ENCODE measurements around the gene MYO5B.
A peak's percentile ranks its signal among the peaks of the same experiment; 100 is the strongest.

Gene MYO5B

DNA sequence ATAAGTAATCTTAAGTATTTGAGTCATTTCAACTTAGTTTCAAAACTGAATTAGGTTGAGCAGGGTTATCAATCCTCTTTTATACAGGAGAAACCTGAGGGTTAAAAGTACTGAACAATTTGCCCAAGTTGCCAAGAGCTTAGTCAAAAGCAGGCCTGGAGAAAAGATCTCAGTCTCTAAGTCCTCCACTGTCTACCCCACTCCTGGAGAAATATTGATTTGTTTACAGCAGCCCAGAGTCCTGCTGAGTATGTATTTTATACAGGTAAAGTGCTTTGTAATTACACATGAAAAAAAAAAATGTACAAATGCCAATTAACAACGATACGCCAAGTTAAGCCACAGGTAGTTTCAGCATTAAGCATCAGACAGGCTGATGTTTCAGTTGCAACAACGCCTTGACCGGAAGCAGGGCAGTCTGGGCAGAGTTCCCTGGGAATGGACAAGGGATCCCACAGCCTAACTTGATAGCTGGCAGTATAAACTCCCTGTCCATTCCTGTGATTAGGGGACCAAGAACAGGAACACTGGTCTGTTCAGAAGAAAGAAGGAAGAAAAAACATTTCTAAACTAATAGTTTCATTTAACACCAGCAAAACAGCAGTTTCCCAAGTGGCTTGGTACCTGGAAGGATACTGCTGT, 132.9 kb downstream of the MYO5B start:
- no peak for DNase-seq

DNA sequence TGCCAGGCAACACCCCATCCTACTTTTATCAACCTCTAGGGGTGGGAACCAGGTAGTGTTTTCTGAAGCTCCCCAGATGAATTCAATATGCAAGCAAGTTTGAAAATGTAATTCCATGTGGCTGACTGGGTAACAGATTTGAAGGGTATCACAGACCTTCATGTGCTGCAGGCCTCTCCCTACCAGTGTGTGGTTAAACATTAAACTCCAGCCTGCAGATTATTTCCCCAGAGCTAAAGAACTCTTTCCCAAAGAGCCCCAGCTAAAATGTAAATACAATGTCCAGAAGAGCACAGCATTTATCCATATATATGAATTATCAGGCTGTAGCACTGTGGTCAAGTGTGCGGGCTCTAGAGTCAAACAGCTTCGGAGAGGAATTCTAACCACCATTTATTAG, 134.1 kb downstream of the MYO5B start:
- no peak for DNase-seq

GRCh38 chr18:50058731-50059130, 136.2 kb downstream of the MYO5B start:
- no peak for DNase-seq

- no peak for DNase-seq
Measured at GRCh38 chr18:50057009-50057408, 137.9 kb downstream of the MYO5B start.

DNA sequence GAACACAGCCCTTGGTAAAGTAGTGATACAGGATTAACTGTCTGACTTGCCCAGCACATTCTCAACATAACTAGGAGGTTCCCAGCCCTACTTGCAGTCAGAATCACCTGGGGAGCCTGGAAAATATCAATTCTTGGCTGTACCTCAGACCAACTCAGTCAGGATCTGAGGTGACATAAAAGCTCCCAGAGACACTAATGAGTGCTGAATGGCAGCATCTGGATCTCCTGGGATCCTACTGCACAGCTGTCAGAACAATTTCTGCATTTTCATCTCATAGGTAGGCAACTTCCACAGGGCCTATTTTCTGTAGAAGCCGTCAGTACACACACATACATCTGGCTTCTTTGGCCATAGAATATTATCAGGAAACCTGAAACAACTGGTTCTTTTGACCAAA, 138.8 kb downstream of the MYO5B start:
- no peak for DNase-seq

GRCh38 chr18:50055488-50055887, 139.5 kb downstream of the MYO5B start:
- DNase-seq: no peak

- DNase-seq: no peak
Measured at GRCh38 chr18:50053111-50053510, 141.8 kb downstream of the MYO5B start.

- no peak for DNase-seq
Measured at GRCh38 chr18:50051288-50051687, 143.7 kb downstream of the MYO5B start.

GRCh38 chr18:50045126-50045525, 149.8 kb downstream of the MYO5B start:
- no peak for DNase-seq

DNA sequence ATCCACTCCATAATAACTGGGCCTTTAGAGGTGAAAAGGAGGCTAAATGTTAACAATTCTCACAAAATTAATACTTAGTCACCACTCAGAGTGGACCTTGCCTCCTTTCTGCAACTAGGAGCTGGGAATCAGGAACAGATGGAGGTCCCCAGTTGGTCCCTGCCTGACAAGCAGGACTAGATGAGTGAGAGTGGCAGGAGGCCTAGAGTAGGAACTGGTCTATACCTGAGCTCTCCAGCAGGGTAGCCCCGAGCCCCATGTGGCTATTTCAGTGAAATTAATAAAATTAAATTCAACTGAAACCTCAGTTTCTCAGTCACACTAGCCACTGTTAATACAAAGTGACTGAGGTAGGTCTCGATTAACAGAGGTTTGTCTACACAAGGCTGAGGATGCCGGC, 150.5 kb downstream of the MYO5B start:
- DNase-seq: no peak

- no peak for DNase-seq
Measured at GRCh38 chr18:50042611-50043010, 152.3 kb downstream of the MYO5B start.

DNA sequence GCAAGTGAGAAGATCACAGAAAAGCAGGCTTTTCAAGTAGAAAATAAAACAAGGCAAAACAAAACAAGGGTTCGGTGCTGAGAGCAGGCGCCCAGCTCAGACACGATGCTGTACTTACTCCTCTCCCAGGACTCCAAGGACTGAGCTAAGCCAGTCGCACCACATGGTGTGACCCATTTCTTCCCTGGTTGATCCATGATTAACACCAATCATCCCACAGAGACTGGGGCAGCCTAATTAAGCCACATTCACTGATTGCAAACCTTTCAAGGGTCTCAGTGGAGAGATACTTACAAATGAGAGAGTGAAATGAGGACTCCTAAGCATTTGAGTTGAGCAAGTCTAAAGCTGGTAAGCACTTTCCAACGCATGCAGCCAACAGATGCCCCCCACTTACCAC, 155.2 kb downstream of the MYO5B start:
- no peak for DNase-seq

GRCh38 chr18:50038448-50038847, 156.5 kb downstream of the MYO5B start:
- no peak for DNase-seq

GRCh38 chr18:50034029-50034428, 160.9 kb downstream of the MYO5B start:
- no peak for DNase-seq

GRCh38 chr18:50033004-50033403, 161.9 kb downstream of the MYO5B start:
- no peak for DNase-seq

- no peak for DNase-seq
Measured at GRCh38 chr18:50030146-50030545, 164.8 kb downstream of the MYO5B start.

GRCh38 chr18:50027996-50028395, 167.0 kb downstream of the MYO5B start:
- DNase-seq: no peak

- DNase-seq: no peak
Measured at GRCh38 chr18:50024466-50024865, 170.5 kb downstream of the MYO5B start.

DNA sequence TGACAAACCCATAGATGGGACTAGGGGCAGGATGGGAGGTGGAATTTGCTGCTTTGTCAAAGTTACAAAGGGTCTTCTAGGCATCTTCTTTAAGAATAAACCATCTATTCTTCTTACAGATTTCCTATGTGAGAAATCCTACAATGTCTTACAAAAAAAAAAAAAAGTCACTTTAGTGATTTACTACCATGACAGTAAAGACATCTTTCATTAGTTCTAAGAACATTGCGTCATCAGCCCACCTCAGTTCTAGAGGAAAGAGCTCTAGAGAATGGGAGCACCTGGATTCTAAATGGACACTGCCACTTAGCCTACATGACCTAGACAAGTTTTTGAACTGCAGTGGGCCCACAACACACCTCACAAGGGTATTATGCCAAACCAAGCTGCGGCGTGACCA, 172.0 kb downstream of the MYO5B start:
- no peak for DNase-seq

DNA sequence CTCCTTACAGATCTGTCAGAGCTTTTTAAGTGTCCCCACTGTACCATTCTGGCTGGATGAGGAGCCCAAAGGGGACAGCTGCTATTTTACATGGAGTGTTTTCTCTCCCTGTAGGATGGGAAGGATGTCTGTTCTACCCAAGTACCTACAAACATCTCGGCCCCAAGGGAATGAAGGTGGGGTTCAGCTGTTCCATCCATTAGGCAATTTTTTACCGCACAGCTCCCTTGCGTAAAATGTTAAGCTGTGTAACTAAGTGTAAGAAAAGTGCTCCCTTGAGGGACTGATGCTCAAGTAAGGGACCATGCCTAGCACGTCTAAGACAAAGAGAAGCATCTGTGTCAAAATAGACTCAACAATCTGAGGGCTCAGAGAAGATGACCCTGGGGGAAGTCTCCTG, 180.3 kb downstream of the MYO5B start:
- no peak for DNase-seq

DNA sequence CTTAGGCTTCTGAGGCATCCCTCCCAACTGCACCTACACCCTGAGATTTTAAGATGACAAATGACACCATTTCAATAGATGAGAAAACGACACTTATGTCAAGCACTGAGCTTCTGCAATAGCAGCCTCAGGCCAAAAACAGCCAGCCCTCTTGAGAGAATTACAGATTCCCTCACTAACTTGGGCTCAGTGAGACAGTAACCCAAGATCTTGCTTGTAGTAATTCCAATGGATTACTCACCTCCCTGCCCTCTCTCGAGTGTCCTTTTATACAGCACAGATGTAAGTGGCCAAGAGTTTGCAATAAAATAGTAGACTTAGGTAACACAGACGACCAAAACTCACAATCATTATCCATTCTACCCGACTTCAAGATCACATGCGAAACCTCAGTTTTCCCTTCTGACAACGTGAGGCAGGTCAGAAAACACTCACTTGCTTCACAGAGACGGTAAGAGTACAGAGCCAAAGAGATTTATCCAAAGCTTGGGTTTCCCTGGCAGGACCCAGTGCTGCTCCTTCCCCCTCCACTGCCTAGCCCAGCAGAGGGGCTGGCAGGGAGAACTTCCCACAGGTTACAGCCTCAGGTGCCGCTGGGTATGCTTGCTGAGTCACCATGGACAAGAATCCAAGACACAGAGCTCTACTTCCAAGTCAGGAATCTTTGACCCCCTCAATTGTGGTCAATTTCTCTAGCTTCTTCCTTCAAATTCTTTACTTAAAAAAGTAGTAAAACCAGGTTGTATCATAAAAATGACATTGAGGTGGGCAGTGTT, 181.4 kb downstream of the MYO5B start:
- no peak for DNase-seq

DNA sequence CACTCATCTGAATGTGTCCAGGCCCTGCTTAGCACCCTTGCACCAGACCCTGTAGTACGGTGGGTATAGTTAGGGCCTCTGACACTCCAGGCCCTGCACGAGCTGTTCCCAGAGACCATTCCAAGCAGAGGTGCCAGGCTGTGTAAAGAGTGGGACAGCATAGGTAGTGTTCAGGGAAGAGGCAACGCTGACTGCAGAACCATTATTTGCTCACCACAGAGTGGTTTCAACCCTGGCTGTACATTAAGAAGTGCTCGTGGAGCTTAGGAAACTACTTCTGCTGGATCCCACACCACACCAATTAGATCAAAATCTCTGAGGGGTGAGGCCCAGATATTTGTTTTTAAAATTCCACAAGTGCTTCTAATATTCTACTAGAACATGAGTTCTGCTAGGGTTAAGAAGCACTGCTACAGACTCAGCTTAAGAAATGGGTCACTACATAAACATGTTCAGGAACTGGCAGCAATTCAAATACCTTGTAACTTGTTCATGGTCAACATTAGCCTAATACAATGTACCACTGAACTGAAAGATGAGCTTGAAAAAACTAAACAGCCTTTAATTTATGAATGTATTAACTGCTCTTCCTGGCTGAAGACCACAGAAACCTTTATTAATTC, 183.0 kb downstream of the MYO5B start:
- DNase-seq: no peak

- peak; percentile 81 for DNase-seq
Measured at GRCh38 chr18:50009773-50010335, 185.1 kb downstream of the MYO5B start.

DNA sequence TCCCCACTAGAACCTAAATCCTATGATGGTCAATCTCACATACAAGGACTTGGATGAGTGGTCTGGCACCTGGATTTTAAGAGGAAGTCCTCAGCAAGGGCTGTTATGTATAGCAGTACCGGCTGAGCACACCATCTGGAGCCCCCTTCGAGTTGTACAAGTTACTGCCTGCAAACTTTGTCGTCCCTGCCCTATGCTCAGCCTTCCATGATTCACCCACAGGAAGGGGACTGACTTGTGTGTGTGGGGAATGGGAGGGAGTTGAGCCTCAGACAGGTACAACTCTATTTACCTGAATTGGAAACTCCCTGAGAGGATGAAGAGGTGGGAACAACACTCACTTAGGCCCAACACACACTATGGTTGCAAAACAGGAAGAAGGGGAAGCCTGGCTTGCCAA, 186.6 kb downstream of the MYO5B start:
- DNase-seq: no peak

Measured in NCI-H2029 (cell line).